ENCODE results near the gene UBA6. TPM values are rescaled to one million over a fixed set of nuclear protein-coding genes. Genes with fewer than 3 reads are reported as not detected.
A peak's percentile ranks its signal among the peaks of the same experiment; 100 is the strongest.

UBA6 gene
- total and polyA plus RNA-seq, 2 experiments from 2014 or later: 19.8 to 75.2 TPM

GRCh38 chr4:67571975-67572374 lies 129.0 kb downstream of the UBA6 start:
- H3K4me3 ChIP-seq: no peak overlapping the region
- DNase-seq (ENCODE audit: low read depth in 1 of 2, low spot score in 1 of 2): no peak
- H3K36me3 ChIP-seq: no peaks in the 10 kb centered on the region
- H3K27ac ChIP-seq: no peak overlapping the region
- TF ChIP-seq CTCF (IDR thresholded peaks at IDR 0.05; ENCODE audit: low read depth, low read length): no peak
- H3K27me3 ChIP-seq: no peaks in the 10 kb centered on the region
- no peaks in the 10 kb centered on the region for H3K4me1 ChIP-seq (ENCODE audit: low read depth)
- no peaks in the 10 kb centered on the region for H3K9me3 ChIP-seq (ENCODE audit: low read depth)

- Histone ChIP-seq H3K36me3 (no peaks in the 10 kb centered on the region), H3K4me3 (no peak overlapping the region), H3K9me3 (ENCODE audit: low read depth) (no peaks in the 10 kb centered on the region), H3K27me3 (no peaks in the 10 kb centered on the region), H3K4me1 (ENCODE audit: low read depth) (no peaks in the 10 kb centered on the region), H3K27ac (no peak overlapping the region)
- no peak for DNase-seq (ENCODE audit: low read depth in 1 of 2, low spot score in 1 of 2)
- TF ChIP-seq CTCF (IDR thresholded peaks at IDR 0.05; ENCODE audit: low read depth, low read length): no peak
Measured at GRCh38 chr4:67570537-67570936, 130.4 kb downstream of the UBA6 start.

GRCh38 chr4:67568820-67569219 lies 132.1 kb downstream of the UBA6 start:
- DNase-seq (ENCODE audit: low read depth in 1 of 2, low spot score in 1 of 2): no peak

GRCh38 chr4:67566335-67566734 lies 134.6 kb downstream of the UBA6 start:
- no peaks in the 10 kb centered on the region for H3K36me3 ChIP-seq
- H3K4me3 ChIP-seq: no peak overlapping the region
- no peaks in the 10 kb centered on the region for H3K27me3 ChIP-seq
- TF ChIP-seq CTCF (IDR thresholded peaks at IDR 0.05; ENCODE audit: low read depth, low read length): no peak
- no peak for DNase-seq (ENCODE audit: low read depth in 1 of 2, low spot score in 1 of 2)
- no peaks in the 10 kb centered on the region for H3K9me3 ChIP-seq (ENCODE audit: low read depth)
- no peaks in the 10 kb centered on the region for H3K4me1 ChIP-seq (ENCODE audit: low read depth)
- H3K27ac ChIP-seq: no peak overlapping the region

More at GRCh38 chr4:67568820-67569219, 132.1 kb downstream of the UBA6 start:
- TF ChIP-seq CTCF (IDR thresholded peaks at IDR 0.05; ENCODE audit: low read depth, low read length): no peak
- H3K9me3 ChIP-seq (ENCODE audit: low read depth): no peaks in the 10 kb centered on the region
- H3K4me1 ChIP-seq (ENCODE audit: low read depth): no peaks in the 10 kb centered on the region
- no peak overlapping the region for H3K27ac ChIP-seq
- H3K4me3 ChIP-seq: no peak overlapping the region
- H3K27me3 ChIP-seq: no peaks in the 10 kb centered on the region
- H3K36me3 ChIP-seq: no peaks in the 10 kb centered on the region

- Histone ChIP-seq H3K27ac (no peak overlapping the region), H3K36me3 (no peaks in the 10 kb centered on the region), H3K27me3 (no peaks in the 10 kb centered on the region), H3K9me3 (ENCODE audit: low read depth) (no peaks in the 10 kb centered on the region), H3K4me1 (ENCODE audit: low read depth) (peaks cover 4% of the 10 kb centered on the region), H3K4me3 (no peak overlapping the region)
- DNase-seq (ENCODE audit: low read depth in 1 of 2, low spot score in 1 of 2): peak in 1 of 2 donors; percentile 70
- no peak for TF ChIP-seq CTCF (IDR thresholded peaks at IDR 0.05; ENCODE audit: low read depth, low read length)
Measured at GRCh38 chr4:67565284-67565683, 135.7 kb downstream of the UBA6 start.

Other genes with a start within 250 kb of the UBA6 start
- gene CENPC, start 155.7 kb downstream of the UBA6 start, total RNA-seq: 7.2 and 21.3 TPM in 2 replicates
- gene CENPC, start 155.7 kb downstream of the UBA6 start, polyA plus RNA-seq: 9.1 and 19.2 TPM in 2 replicates
- not detected in 2 replicates for gene STAP1, start 142.4 kb downstream of the UBA6 start, total RNA-seq
- gene STAP1, start 142.4 kb downstream of the UBA6 start, polyA plus RNA-seq: 0.10 TPM in 1 of 2 replicates, not detected in the other
- gene GNRHR, start 53.2 kb upstream of the UBA6 start, total RNA-seq: not detected in 2 replicates
- 0.22 TPM in 1 of 2 replicates, not detected in the other for gene GNRHR, start 53.2 kb upstream of the UBA6 start, polyA plus RNA-seq
- gene TMPRSS11D, start 182.8 kb upstream of the UBA6 start, total RNA-seq: not detected in 2 replicates
- gene TMPRSS11D, start 182.8 kb upstream of the UBA6 start, polyA plus RNA-seq: 0.27 TPM in 1 of 2 replicates, not detected in the other

Data from cardiac muscle cell (in vitro differentiated cells and primary cell).